ENCODE results near the gene DNAJC3.

DNA sequence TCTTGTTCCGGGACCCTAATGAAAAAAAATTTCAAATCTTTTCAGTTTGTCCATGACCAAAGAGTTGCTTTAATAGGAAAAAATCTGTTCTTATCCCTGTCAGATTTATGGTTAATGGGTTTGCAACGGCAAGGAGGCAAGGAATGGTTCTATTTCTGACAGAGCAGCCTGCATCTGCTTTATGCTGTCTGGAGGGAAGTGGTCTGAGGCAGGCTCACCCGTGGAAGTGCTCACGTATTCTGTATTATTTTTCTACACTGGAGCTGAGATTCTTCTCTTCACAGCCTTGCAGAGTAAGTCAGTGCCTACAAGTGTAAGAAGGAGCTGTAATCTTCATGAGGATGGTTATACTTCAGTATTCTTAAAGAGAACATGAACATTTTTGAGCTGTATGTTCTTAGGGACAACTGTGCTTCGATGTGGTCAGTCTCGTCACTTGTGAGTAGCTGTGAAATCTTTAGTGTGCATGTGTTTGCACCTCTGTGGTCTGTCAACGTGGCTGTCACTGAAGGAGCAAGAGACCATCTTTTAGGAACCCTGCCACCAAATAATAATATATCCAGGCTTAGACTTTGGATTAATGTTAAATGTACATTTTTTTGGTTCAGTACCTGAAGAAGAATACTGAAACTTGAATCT, 114.3 kb downstream of the DNAJC3 start:
- TF ChIP-seq CTCF (IDR thresholded peaks at IDR 0.05) (no peak), POLR2A (IDR thresholded peaks at IDR 0.05) (no peak)
